PC-9 (cell line): ENCODE measurements around the gene YPEL2. TPM values are rescaled to one million over a fixed set of nuclear protein-coding genes. Genes with fewer than 3 reads are reported as not detected.

ENCODE experiments used
- BruUV-seq: library from RNA; stranded (reverse); fragments of 400-500 nt; replicated peaks from 2 replicates; lab custom pipeline; 2021; lab: Mats Ljungman, UMichigan
- CTCF ChIA-PET: fragments of 300-600 bp; sonication (Branson Sonifier 250); formaldehyde crosslinking; loops from one replicate; lab custom pipeline; 2022; ENCODE audit warnings: antibody characterized with exemption; lab: Charles Lee
- POLR2A ChIA-PET: fragments of 300-600 bp; sonication (Branson Sonifier 250); formaldehyde crosslinking; loops from one replicate; lab custom pipeline; 2022; ENCODE audit warnings: antibody characterized with exemption; ENCODE audit not compliant: unreplicated experiment; lab: Charles Lee
- DNase-seq, 2 experiments: peaks; one replicate each; pipeline versions ENCODE4 v3.0.0 to v3.0.0-alpha.2; 2015 to 2022; ENCODE audit warnings: mixed read lengths in 1 of 2
- H2AFZ ChIP-seq: fragments of 200-600 bp; sonication (generic); 2 replicates; pipeline ENCODE4 v1.8.1; 2017; ENCODE audit warnings: antibody characterized with exemption
- H3F3A ChIP-seq: fragments of 200-600 bp; sonication (generic); 2 replicates; pipeline ENCODE4 v1.8.1; 2017; ENCODE audit warnings: antibody characterized with exemption, mild to moderate bottlenecking, low read depth; ENCODE audit not compliant: insufficient read depth
- H3K27ac ChIP-seq: fragments of 200-600 bp; sonication (generic); 2 replicates; pipeline ENCODE4 v1.6.1; 2016; ENCODE audit warnings: mixed run types
- H3K27me3 ChIP-seq: fragments of 200-600 bp; sonication (generic); 2 replicates; pipeline ENCODE4 v1.6.1; 2016; ENCODE audit warnings: low read depth, mixed run types; ENCODE audit not compliant: insufficient read depth
- H3K36me3 ChIP-seq: fragments of 200-600 bp; sonication (generic); 2 replicates; pipeline ENCODE4 v1.6.1; 2016; ENCODE audit warnings: low read depth, mixed run types
- H3K4me1 ChIP-seq: fragments of 200-600 bp; sonication (generic); replicated peaks from 2 replicates; pipeline ENCODE4 v1.6.1; 2016; ENCODE audit warnings: mixed run types; ENCODE audit not compliant: insufficient read depth
- H3K4me2 ChIP-seq: fragments of 200-600 bp; sonication (generic); 2 replicates; pipeline ENCODE4 v1.6.1; 2017; ENCODE audit warnings: mixed run types
- H3K4me3 ChIP-seq: fragments of 200-600 bp; sonication (generic); 2 replicates; pipeline ENCODE4 v1.6.1; 2016; ENCODE audit warnings: mixed run types
- H3K79me2 ChIP-seq: fragments of 200-600 bp; sonication (generic); 2 replicates; pipeline ENCODE4 v1.6.1; 2017; ENCODE audit warnings: low read depth, mixed run types
- H3K9me2 ChIP-seq: fragments of 200-600 bp; sonication (generic); 2 replicates; pipeline ENCODE4 v1.8.1; 2017; ENCODE audit warnings: mild to moderate bottlenecking; ENCODE audit not compliant: insufficient read depth
- H3K9me3 ChIP-seq: fragments of 200-600 bp; sonication (generic); 2 replicates; pipeline ENCODE4 v1.8.1; 2016; ENCODE audit warnings: low read depth; ENCODE audit not compliant: insufficient read depth
- H4K20me1 ChIP-seq: fragments of 200-600 bp; sonication (generic); 2 replicates; pipeline ENCODE4 v1.8.1; 2017; ENCODE audit not compliant: insufficient read depth
- EZH2 ChIP-seq: fragments of 200-600 bp; sonication (generic); IDR thresholded peaks from 2 replicates; pipeline ENCODE4 v1.8.0; 2017; ENCODE audit warnings: antibody characterized with exemption, low read depth
- intact Hi-C: fragments of 100-400 bp; cut with micrococcal nuclease; formaldehyde crosslinking; loops from one replicate; pipeline ENCODE4 v1.10.0; 2022; ENCODE audit not compliant: unreplicated experiment
- total RNA-seq: library from RNA; stranded (reverse); gene quantifications from 2 replicates; pipeline ENCODE4 v1.2.3, GENCODE V29; 2021
- TF ChIP-seq, protein P1 (sequence below): fragments of 200-600 bp; sonication (generic); conservative IDR thresholded peaks from 2 replicates; pipeline ENCODE4 v1.6.1; 2017; ENCODE audit warnings: mixed run types, antibody characterized with exemption, mild to moderate bottlenecking, moderate library complexity

Gene YPEL2
- total RNA-seq, 1 experiment from 2014 or later, result 12.9 TPM

DNA sequence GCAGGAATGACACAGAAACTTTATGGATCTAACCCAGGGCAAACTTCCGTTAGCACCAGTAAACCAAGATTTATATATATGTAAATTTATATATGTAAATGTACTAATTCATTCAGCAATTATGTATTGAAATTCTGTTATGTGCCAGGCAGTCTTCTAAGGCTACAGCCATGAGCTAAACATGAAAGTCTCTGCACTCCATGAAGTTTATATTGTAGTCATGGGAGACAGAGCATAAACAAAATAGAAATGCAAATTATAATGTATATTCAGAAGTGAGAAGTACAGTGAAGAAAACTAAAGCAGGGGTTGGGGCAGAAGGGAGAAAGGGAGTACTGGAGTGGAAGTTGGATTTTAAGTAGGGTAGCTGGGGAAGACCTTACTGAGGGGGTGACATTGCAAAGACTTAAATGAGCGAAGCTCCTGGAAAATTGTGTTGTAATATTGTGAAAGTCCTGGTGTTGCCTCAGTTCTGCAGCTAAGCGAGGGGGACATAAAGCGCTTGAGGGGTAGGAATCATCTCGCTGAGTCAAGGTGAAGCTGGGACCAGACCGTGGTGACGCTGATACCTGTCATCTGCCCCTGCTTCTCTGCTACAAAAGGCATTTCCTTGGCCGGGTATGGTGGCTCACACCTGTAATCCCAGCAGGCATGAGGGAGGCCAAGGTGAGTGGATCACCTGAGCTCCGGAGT lies 64.8 kb downstream of the YPEL2 start:
- no peak for DNase-seq
- Histone ChIP-seq H3K4me3 (no peak overlapping the region), H3K9me3 (no peaks in the 10 kb centered on the region), H3F3A (no peaks in the 10 kb centered on the region), H3K79me2 (no peaks in the 10 kb centered on the region), H2AFZ (no peak overlapping the region), H3K36me3 (no peaks in the 10 kb centered on the region), H3K4me1 (no peaks in the 10 kb centered on the region), H3K9me2 (no peaks in the 10 kb centered on the region), H3K27me3 (no peaks in the 10 kb centered on the region), H3K27ac (no peak overlapping the region), H3K4me2 (no peak overlapping the region), H4K20me1 (no peaks in the 10 kb centered on the region)
- intact Hi-C loops, result no loop called here
- CTCF ChIA-PET, result interaction anchor here (0.7 kb wide), 1 partner anchor 258 kb away, joined by 3 read pairs; no protein-coding TSS in a partner anchor
- POLR2A ChIA-PET, result no interaction called here
- no TSS peak for BruUV-seq
- TF ChIP-seq EZH2, result no peak
- TF ChIP-seq, protein P1, sequence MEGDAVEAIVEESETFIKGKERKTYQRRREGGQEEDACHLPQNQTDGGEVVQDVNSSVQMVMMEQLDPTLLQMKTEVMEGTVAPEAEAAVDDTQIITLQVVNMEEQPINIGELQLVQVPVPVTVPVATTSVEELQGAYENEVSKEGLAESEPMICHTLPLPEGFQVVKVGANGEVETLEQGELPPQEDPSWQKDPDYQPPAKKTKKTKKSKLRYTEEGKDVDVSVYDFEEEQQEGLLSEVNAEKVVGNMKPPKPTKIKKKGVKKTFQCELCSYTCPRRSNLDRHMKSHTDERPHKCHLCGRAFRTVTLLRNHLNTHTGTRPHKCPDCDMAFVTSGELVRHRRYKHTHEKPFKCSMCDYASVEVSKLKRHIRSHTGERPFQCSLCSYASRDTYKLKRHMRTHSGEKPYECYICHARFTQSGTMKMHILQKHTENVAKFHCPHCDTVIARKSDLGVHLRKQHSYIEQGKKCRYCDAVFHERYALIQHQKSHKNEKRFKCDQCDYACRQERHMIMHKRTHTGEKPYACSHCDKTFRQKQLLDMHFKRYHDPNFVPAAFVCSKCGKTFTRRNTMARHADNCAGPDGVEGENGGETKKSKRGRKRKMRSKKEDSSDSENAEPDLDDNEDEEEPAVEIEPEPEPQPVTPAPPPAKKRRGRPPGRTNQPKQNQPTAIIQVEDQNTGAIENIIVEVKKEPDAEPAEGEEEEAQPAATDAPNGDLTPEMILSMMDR, result no peak

DNA sequence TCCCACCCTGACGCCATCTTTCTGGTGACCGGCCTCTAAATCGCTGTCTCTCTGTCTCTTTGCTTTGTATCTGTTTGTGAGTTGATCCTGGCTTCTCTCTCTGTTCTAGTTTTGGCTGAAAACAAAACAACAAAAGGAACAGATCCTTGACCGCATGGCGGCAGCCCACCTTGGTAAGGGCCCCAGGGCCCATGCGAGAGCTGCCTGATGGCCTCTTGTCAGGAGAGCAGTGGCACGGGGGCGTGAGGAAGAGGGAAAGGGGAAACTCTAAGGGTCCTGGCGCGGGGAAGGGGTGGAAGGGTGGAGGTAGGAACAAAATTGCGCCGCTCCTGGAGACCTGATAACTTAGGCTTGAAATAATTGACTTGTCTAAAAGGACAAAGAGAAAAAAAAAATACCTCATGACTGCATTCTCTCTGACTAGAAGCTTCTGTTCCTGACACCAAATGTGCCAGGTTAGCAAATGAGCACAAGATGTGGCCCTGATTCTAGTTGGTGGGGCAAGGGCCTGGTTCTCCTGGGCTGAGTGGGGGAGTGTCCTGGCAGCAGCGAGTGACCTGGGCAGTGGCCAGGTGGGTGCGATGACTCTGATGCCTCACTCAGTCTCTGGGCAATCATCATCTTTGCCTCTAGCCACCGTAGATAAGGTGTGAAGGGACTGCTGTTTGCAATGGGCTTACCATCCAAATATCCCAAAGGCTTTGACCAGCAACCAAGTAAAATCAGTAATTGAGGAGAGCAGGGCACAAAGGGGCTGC lies 66.0 kb downstream of the YPEL2 start:
- CTCF ChIA-PET, result no interaction called here
- Histone ChIP-seq H3F3A (no peaks in the 10 kb centered on the region), H3K4me3 (no peak overlapping the region), H3K27ac (no peak overlapping the region), H4K20me1 (no peaks in the 10 kb centered on the region), H3K9me2 (no peaks in the 10 kb centered on the region), H3K36me3 (no peaks in the 10 kb centered on the region), H3K4me2 (no peak overlapping the region), H3K4me1 (no peaks in the 10 kb centered on the region), H2AFZ (no peak overlapping the region), H3K27me3 (no peaks in the 10 kb centered on the region), H3K9me3 (no peaks in the 10 kb centered on the region), H3K79me2 (no peaks in the 10 kb centered on the region)
- no peak for DNase-seq
- no TSS peak for BruUV-seq
- TF ChIP-seq, protein P1, result no peak
- TF ChIP-seq EZH2, result no peak
- intact Hi-C loops, result no loop called here
- POLR2A ChIA-PET, result no interaction called here

DNA sequence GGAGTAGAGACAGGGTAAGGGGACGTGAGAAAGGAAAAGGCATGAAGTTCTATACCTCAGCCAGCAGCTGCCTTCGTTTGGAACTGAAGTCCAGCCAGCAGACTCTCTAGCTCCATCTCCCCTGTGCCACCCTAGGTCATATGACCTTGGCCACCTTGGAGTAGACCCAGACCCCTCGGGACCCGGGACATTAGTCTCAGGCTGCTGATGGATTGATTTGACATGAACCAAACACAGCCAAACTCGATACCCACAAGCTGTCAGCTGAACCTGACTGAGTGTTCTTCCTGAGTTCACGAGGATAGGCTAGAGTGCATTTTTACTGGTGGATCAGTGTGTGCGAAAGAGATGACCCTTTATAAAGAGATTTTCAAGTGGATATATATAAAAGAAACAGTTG lies 68.5 kb downstream of the YPEL2 start:
- no peak for DNase-seq
- H3K27me3 ChIP-seq, result no peaks in the 10 kb centered on the region
- no peak for TF ChIP-seq EZH2
- TF ChIP-seq, protein P1, result no peak
- intact Hi-C loops, result no loop called here
- H3K9me2 ChIP-seq, result no peaks in the 10 kb centered on the region
- ChIA-PET POLR2A (no interaction called here), CTCF (no interaction called here)
- no peaks in the 10 kb centered on the region for H4K20me1 ChIP-seq
- no peaks in the 10 kb centered on the region for H3F3A ChIP-seq
- H2AFZ ChIP-seq, result no peak overlapping the region
- BruUV-seq, result no TSS peak
- no peak overlapping the region for H3K27ac ChIP-seq
- no peaks in the 10 kb centered on the region for H3K4me1 ChIP-seq
- H3K4me2 ChIP-seq, result no peak overlapping the region
- H3K4me3 ChIP-seq, result no peak overlapping the region
- H3K9me3 ChIP-seq, result no peaks in the 10 kb centered on the region
- H3K36me3 ChIP-seq, result no peaks in the 10 kb centered on the region
- H3K79me2 ChIP-seq, result no peaks in the 10 kb centered on the region
